Left ventricle myocardium superior (tissue), 1 donor: ENCODE data around the gene QDPR. TPM values are rescaled to one million over a fixed set of nuclear protein-coding genes. Genes with fewer than 3 reads are reported as not detected.

Experiments
- ATAC-seq: fragments of 200-7000 bp; cut with Tn5 transposase; one replicate; pipeline ENCODE4 v1.9.1; 2020; ENCODE audit warnings: mild to moderate bottlenecking, moderate library complexity
- DNase-seq: peaks from one replicate; pipeline ENCODE4 v3.0.0-alpha.2; 2020
- intact Hi-C: fragments of 100-400 bp; cut with micrococcal nuclease; formaldehyde crosslinking; loops from one replicate; pipeline ENCODE4 v1.11.0; 2022
- total RNA-seq: library from RNA; stranded (reverse); fragmentation: NEBNext Ultra II Directional; extraction: Animal tissue kit (Norgen Biotek cat#: 25700); gene quantifications from one replicate; pipeline ENCODE4 v1.2.1, GENCODE V29; 2021
- donor health status: DM: no; HTN: yes; CAD: no; lungs with severe emphysema.

Gene QDPR
- total RNA-seq, 1 donor from 2014 or later = 53.6 TPM

GRCh38 chr4:17494258-17495190 is 17.4 kb downstream of the QDPR start:
- ATAC-seq (no peak), DNase-seq (no peak)
- intact Hi-C loops = no loop called here

- no peak for ATAC-seq
Measured at GRCh38 chr4:17493619-17494018, 18.3 kb downstream of the QDPR start.

DNA sequence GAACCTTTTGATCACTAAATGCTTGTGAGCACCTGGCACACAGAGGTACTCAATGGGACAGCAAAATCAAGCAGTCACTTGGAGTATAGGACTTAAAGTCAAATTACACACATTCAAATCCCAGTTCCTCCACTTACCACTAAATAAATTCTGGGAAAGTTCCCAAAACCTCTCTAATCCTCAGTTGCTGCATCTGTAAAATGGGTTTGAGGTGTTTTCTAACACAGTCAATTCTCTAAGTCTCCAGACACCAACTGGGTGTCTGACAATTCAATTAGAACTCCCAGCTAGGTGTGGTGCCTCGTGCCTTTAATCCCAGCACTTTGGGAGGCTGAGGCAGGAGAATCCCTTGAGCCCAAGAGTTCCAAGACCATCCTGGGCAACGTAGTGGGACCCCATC is 19.0 kb downstream of the QDPR start:
- ATAC-seq = no peak
- no peak for DNase-seq
- intact Hi-C loops = no loop called here

More at GRCh38 chr4:17493619-17494018, 18.3 kb downstream of the QDPR start:
- no peak for DNase-seq
- intact Hi-C loops = no loop called here

DNA sequence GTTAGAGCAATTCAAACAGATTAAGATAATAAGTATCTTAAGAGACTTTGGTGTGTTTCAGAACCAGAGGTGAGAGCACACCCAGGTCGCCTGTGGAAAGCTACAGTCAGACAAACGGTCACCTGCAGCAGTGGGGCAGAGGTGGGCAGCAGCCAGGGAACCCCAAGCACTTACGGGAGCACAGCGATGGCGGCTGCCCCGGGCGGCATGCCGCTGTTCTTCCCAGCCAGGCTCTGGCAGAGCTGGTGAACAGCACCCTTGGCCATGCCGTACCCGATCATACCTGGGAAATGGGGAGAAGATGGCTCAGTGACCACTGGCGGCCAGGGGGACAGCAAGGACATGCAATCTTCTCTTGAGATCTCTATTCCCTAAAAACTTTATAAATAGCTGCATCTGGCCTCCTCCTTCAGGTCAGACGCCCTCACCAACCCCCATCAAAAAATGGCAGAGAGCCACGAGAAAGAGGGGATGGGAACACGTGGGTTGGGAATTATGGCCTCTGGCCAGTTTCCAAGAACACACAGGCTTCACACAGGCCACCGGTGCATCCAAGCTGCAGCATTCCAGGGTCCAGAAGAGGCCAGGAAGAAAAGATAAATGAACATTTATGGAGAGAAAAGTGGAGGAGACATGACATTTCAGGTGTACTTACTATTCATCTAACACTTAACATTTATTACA is 19.7 kb downstream of the QDPR start:
- ATAC-seq (peak; percentile 52), DNase-seq (no peak)
- intact Hi-C loops = no loop called here

- no peak for ATAC-seq
- intact Hi-C loops = no loop called here
- DNase-seq = no peak
Measured at GRCh38 chr4:17491196-17491595, 20.7 kb downstream of the QDPR start.

DNA sequence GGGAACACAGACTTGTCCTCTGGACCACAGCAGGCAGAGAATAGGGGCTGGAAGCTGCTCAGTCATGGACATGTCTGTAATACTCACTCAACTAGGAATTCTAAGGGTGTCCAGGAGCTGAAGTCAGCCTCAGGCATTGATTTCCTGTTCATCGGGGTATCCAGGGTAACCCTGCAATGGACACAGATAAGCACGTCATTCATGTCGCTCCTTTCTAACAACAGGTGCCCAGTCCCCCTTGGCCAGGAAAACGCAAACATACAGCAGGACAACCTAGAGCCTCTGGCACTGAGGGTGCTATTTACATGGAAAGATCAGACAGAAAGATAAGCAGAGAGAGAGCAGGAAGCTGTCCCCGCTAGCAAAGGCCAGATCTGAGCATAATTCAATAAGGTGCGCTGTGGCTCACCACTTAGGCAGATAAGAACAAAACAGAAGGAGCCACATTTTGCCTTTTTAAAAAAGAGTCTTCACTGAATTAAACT is 21.3 kb downstream of the QDPR start:
- ATAC-seq (no peak), DNase-seq (no peak)
- intact Hi-C loops = no loop called here

- DNase-seq (no peak), ATAC-seq (no peak)
- intact Hi-C loops = no loop called here
Measured at GRCh38 chr4:17489721-17490120, 22.2 kb downstream of the QDPR start.

DNA sequence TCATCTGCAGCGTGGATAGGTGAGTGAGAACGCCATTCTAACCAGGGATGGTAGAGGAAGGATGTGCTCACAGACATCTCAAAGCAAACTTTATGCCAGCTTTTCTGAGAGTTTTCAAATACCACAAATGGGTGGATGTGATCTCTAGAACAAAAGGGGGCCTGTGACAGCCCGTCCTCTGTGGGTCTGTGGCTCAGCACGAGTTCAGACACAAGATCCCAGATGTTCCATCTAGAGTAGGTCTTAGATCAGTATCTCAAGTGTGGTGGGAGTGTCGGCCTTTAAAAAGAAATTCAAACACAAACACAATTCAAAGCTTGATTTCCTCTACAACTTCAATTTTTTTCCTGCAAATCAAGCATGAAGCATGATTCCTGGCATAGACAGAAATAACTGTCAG is 22.8 kb downstream of the QDPR start:
- intact Hi-C loops = no loop called here
- ATAC-seq (no peak), DNase-seq (no peak)

GRCh38 chr4:17482716-17483115 is 29.2 kb downstream of the QDPR start:
- DNase-seq = no peak
- intact Hi-C loops = no loop called here
- ATAC-seq = no peak

DNA sequence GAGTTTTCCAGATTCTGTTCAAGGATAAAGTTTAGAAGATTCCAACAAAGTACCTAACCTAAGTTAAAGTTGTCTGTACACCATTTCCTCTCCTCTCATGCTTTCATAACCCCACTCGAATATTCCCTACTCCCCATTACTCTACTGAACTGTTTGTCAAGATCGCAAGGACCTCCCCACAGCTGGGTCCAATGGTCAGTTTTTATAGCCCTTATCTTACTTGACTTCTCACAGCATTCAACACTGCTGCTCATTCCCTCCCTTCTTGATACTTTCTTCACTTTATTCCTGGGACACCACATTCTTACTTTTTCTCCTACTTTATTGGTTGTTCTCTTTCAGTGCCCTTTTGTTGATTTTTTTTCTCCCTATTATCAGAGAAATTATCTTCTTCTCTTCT is 30.9 kb downstream of the QDPR start:
- ATAC-seq (no peak), DNase-seq (no peak)
- intact Hi-C loops = no loop called here

- ATAC-seq = peak; percentile 85
- intact Hi-C loops = no loop called here
- no peak for DNase-seq
Measured at GRCh38 chr4:17480210-17480927, 31.5 kb downstream of the QDPR start.

- intact Hi-C loops = no loop called here
- no peak for ATAC-seq
- no peak for DNase-seq
Measured at GRCh38 chr4:17477774-17478472, 34.0 kb downstream of the QDPR start.

- no peak for DNase-seq
- intact Hi-C loops = no loop called here
- ATAC-seq = no peak
Measured at GRCh38 chr4:17476853-17477252, 35.0 kb downstream of the QDPR start.

DNA sequence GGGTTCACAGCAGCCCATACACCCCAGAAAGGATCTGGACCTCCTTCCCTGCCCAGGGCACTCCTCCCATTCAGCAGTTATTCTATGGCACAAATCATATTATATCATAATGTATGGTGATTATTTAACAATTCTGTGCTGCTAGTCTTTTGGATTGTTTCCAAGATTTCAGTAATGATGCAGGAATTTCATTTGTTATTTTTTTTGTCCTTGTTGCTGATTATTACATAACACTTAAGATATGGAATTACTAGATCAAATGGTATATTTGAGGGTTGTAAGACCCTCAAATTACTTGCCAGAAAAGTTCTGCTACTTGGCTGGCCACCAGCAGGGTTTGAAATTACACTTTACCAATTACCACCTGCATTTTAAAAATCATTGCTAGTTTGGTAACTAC is 36.4 kb downstream of the QDPR start:
- intact Hi-C loops = no loop called here
- ATAC-seq (no peak), DNase-seq (no peak)

GRCh38 chr4:17469931-17470674 is 41.8 kb downstream of the QDPR start:
- ATAC-seq = peak; percentile 28
- intact Hi-C loops = no loop called here
- no peak for DNase-seq

DNA sequence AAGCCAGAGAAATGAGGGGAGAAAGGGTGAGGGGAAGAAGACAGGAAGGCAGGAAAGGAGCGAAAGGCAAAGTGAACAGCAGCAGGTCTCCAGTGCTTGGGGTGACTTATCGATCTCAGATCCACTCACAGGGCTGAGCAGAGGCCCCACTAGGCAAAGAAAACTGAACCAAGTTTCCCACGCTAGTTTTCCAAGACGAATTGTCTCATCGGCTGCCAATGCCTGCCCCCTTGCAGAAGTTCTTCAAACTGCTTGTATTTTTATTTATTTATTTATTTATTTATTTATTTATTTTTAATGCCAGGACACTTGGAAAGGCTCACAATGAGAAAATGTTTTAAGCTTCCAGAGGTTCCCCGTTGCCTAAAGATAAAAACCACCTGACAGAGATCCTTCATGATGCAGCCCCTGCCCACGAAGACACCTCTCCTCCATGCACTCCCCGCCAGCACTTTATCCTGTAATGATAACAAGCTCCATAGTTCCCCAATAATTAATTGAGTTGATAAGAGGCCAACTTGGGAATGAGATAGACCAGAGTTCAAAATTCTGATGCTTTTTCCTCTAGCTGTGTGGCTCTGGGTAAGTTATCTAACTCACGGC is 43.2 kb downstream of the QDPR start:
- ATAC-seq = no peak
- no peak for DNase-seq
- intact Hi-C loops = no loop called here

- DNase-seq (no peak), ATAC-seq (no peak)
- intact Hi-C loops = no loop called here
Measured at GRCh38 chr4:17463606-17464005, 48.3 kb downstream of the QDPR start.

DNA sequence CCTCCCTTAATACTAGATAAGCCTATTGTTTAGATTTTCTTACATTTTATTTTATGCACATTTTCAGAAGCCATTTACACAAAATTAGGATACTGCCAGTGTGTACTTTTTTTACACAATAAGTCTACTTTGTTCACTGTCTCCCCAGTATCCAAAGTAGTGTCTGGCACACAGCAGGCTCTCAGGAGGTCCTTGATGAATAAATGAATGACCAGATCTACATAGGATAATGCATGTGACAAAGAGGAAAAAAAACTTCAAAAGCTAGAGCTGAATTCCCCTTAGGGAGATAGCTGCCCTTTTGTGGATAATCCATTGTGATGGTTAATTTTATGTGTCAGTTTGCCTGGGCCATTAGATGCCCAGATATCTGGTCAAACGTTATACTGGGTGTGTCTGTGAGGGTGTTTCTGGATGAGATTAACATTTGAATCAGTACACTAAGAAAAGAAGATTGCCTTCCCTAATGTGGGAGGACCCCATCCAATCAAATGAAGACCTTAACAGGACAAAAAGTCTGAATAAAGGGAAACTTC is 61.6 kb downstream of the QDPR start:
- intact Hi-C loops = no loop called here
- ATAC-seq = no peak
- DNase-seq = no peak
